ENCODE measurements around the gene DEPP1. TPM values are rescaled to one million over a fixed set of nuclear protein-coding genes. Genes with fewer than 3 reads are reported as not detected.

Gene DEPP1
- total RNA-seq, 1 experiment from 2014 or later: 68.3 TPM

- DNase-seq (ENCODE audit: low spot score): no peak
These were observed 44.0 kb downstream of the DEPP1 start for GRCh38 chr10:44934416-44935200.

- no peak for DNase-seq (ENCODE audit: low spot score)
These were observed 44.9 kb downstream of the DEPP1 start for GRCh38 chr10:44933451-44934321.

GRCh38 chr10:44932517-44933450 lies 45.8 kb downstream of the DEPP1 start:
- peak; percentile 90 for DNase-seq (ENCODE audit: low spot score)

GRCh38 chr10:44931621-44932516 lies 46.7 kb downstream of the DEPP1 start:
- DNase-seq (ENCODE audit: low spot score): no peak

- no peak for DNase-seq (ENCODE audit: low spot score)
These were observed 47.5 kb downstream of the DEPP1 start for GRCh38 chr10:44930904-44931620.

- DNase-seq (ENCODE audit: low spot score): no peak
These were observed 49.0 kb downstream of the DEPP1 start for GRCh38 chr10:44929356-44930255.

- DNase-seq (ENCODE audit: low spot score): no peak
These were observed 50.1 kb downstream of the DEPP1 start for GRCh38 chr10:44928462-44928861.

GRCh38 chr10:44927352-44927751 lies 51.3 kb downstream of the DEPP1 start:
- no peak for DNase-seq (ENCODE audit: low spot score)

- DNase-seq (ENCODE audit: low spot score): no peak
These were observed 51.8 kb downstream of the DEPP1 start for GRCh38 chr10:44926751-44927351.

Other genes with a start within 250 kb of the DEPP1 start
- not detected in 2 replicates for gene TMEM72, start 67.5 kb downstream of the DEPP1 start, total RNA-seq (2014; rRNA removed; shearing (Covaris generic))
- gene RASSF4, start 19.0 kb downstream of the DEPP1 start, total RNA-seq (2014; rRNA removed; shearing (Covaris generic)): 1.2 and 2.7 TPM in 2 replicates
- gene ZNF22, start 22.1 kb upstream of the DEPP1 start, total RNA-seq (2014; rRNA removed; shearing (Covaris generic)): 8.1 and 11.7 TPM in 2 replicates